B cell (primary cell): Measurements from ENCODE around the gene SKP1. TPM values are rescaled to one million over a fixed set of nuclear protein-coding genes. Genes with fewer than 3 reads are reported as not detected.
A peak's percentile ranks its signal among the peaks of the same experiment; 100 is the strongest.

ENCODE experiments used
- ATAC-seq: fragments of 200-7000 bp; cut with Tn5 transposase; one replicate; pipeline ENCODE4 v1.10.0; 2021; ENCODE audit warnings: low read depth, mild to moderate bottlenecking, moderate number of reproducible peaks, moderate library complexity
- CTCF ChIA-PET: fragments of 350-600 bp; sonication (Branson Sonifier 250); formaldehyde crosslinking; loops from one replicate; lab custom pipeline; 2021; ENCODE audit warnings: antibody characterized with exemption, inconsistent platforms; lab: Charles Lee
- POLR2A ChIA-PET: fragments of 350-600 bp; sonication (Branson Sonifier 250); formaldehyde crosslinking; loops from one replicate; lab custom pipeline; 2021; ENCODE audit warnings: antibody characterized with exemption; lab: Charles Lee
- DNase-seq: peaks from one replicate; pipeline ENCODE4 v3.0.0; 2013
- H2AFZ ChIP-seq: 2 replicates; pipeline ENCODE4 v1.6.1; 2012; ENCODE audit warnings: mild to moderate bottlenecking, low read depth, low read length; ENCODE audit not compliant: insufficient read depth, poor library complexity, severe bottlenecking
- H3K27ac ChIP-seq, 2 donors: 1 replicate in 1 of 2; 2 replicates in 1 of 2; pipeline ENCODE4 v1.5.1; 2012 to 2013; ENCODE audit warnings: low read length in 2 of 2, mild to moderate bottlenecking in 2 of 2, moderate library complexity in 1 of 2
- H3K27me3 ChIP-seq, 4 experiments: fragments of 200-600 bp in 1 of 4; sonication (generic) in 1 of 4; replicated peaks in 1 of 4; 1 replicate in 2 of 4; 2 replicates in 2 of 4; pipeline versions ENCODE4 v1.6.1 to v1.7.0; 2013 to 2016; ENCODE audit warnings: low read length in 3 of 4, mild to moderate bottlenecking in 2 of 4, mixed read lengths in 1 of 4, moderate library complexity in 1 of 4; ENCODE audit not compliant: insufficient read depth in 4 of 4, control insufficient read depth in 3 of 4; ENCODE audit errors: control extremely low read depth in 1 of 4
- H3K36me3 ChIP-seq, 2 experiments: replicated peaks in 1 of 2; 1 replicate in 1 of 2; 2 replicates in 1 of 2; pipeline versions ENCODE4 v1.6.1 to v1.7.1; 2013; ENCODE audit warnings: low read length in 1 of 2; ENCODE audit not compliant: insufficient read depth in 2 of 2, control insufficient read depth in 1 of 2; ENCODE audit errors: control extremely low read depth in 1 of 2, extremely low read depth in 1 of 2
- H3K4me1 ChIP-seq, 2 donors: fragments of 200-600 bp in 1 of 2; sonication (generic) in 1 of 2; 1 replicate in 1 of 2; 2 replicates in 1 of 2; pipeline versions ENCODE4 v1.5.1 to v1.6.1; 2013 to 2017; ENCODE audit warnings: low read length in 2 of 2; ENCODE audit not compliant: control insufficient read depth in 2 of 2, insufficient read depth in 2 of 2
- H3K4me2 ChIP-seq: replicated peaks from 2 replicates; pipeline ENCODE3; 2012; ENCODE audit warnings: mild to moderate bottlenecking, low read depth, low read length; ENCODE audit not compliant: poor library complexity, severe bottlenecking
- H3K4me3 ChIP-seq, 5 experiments: fragments of 200-600 bp in 1 of 5; sonication (generic) in 1 of 5; 1 replicate in 3 of 5; 2 replicates in 2 of 5; pipeline versions ENCODE4 v1.5.1 to v1.7.0; 2011 to 2016; ENCODE audit warnings: low read length in 4 of 5, mild to moderate bottlenecking in 4 of 5, low read depth in 2 of 5, control low read depth in 1 of 5, moderate library complexity in 1 of 5; ENCODE audit not compliant: insufficient read depth in 1 of 5; ENCODE audit errors: control extremely low read depth in 1 of 5, extremely low read depth in 1 of 5
- H3K79me2 ChIP-seq: fragments of 200-600 bp; sonication (generic); one replicate; pipeline ENCODE4 v1.6.0; 2016; ENCODE audit warnings: low read length; ENCODE audit not compliant: control insufficient read depth, insufficient read depth
- H3K9ac ChIP-seq: fragments of 200-600 bp; sonication (generic); 2 replicates; pipeline ENCODE4 v1.6.1; 2017; ENCODE audit warnings: mild to moderate bottlenecking, low read length, moderate library complexity
- H3K9me3 ChIP-seq, 3 donors: one replicate each; pipeline versions ENCODE4 v1.6.1 to v1.7.1; 2013; ENCODE audit warnings: low read length in 2 of 3; ENCODE audit not compliant: control insufficient read depth in 2 of 3, insufficient read depth in 1 of 3; ENCODE audit errors: control extremely low read depth in 1 of 3
- H4K20me1 ChIP-seq: 2 replicates; pipeline ENCODE4 v1.6.0; 2012; ENCODE audit warnings: mild to moderate bottlenecking, low read length; ENCODE audit not compliant: insufficient read depth, control insufficient read depth, poor library complexity, severe bottlenecking
- H3K27ac Mint-ChIP-seq: one replicate; pipeline ENCODE4 v1.8.0; 2021; ENCODE audit warnings: mixed read lengths
- H3K27me3 Mint-ChIP-seq: one replicate; pipeline ENCODE4 v1.8.0; 2021; ENCODE audit warnings: mixed read lengths
- H3K4me1 Mint-ChIP-seq: one replicate; pipeline ENCODE4 v1.8.0; 2021; ENCODE audit warnings: mixed read lengths
- H3K4me3 Mint-ChIP-seq: one replicate; pipeline ENCODE4 v1.8.0; 2021; ENCODE audit warnings: mixed read lengths
- H3K9me3 Mint-ChIP-seq: one replicate; pipeline ENCODE4 v1.8.0; 2022; ENCODE audit warnings: mixed read lengths; ENCODE audit not compliant: insufficient read depth
- EZH2 ChIP-seq: IDR thresholded peaks from 2 replicates; pipeline ENCODE4 v1.6.1; 2012; ENCODE audit warnings: borderline replicate concordance, low read depth, mild to moderate bottlenecking, moderate library complexity, low read length; ENCODE audit not compliant: insufficient read depth, poor library complexity, severe bottlenecking
- WGBS: methylation state at CpG from one replicate; pipeline ENCODE4 v1.1.5; 2013; ENCODE audit warnings: missing lambda C conversion rate; ENCODE audit not compliant: insufficient coverage; 5-methylcytosine and 5-hydroxymethylcytosine counted together
- intact Hi-C: fragments of 100-400 bp; cut with micrococcal nuclease; formaldehyde crosslinking; loops from one replicate; pipeline ENCODE4 v1.10.0; 2022
- polyA plus RNA-seq: library from polyadenylated mRNA; depleted of rRNA; stranded (reverse); fragments of >200 nt; gene quantifications from 2 replicates; pipeline ENCODE4 v1.2.3, GENCODE V29; 2012
- total RNA-seq, 2 donors: library from RNA; stranded (reverse); fragments of 120-200 nt in 1 of 2; gene quantifications; 1 replicate in 1 of 2; 2 replicates in 1 of 2; pipeline versions ENCODE4 v1.2.3 to v1.2.4, GENCODE V29; 2013 to 2022
- TF ChIP-seq, protein P1 (sequence below): fragments of 200-600 bp; IDR thresholded peaks from one replicate; pipeline ENCODE4 v1.8.0; 2022; ENCODE audit warnings: antibody characterized with exemption, mild to moderate bottlenecking

The SKP1 gene
- total and polyA plus RNA-seq, 2 donors (not counting 1 experiment from before 2014, with no cell fraction given): 108 to 186 TPM

DNA sequence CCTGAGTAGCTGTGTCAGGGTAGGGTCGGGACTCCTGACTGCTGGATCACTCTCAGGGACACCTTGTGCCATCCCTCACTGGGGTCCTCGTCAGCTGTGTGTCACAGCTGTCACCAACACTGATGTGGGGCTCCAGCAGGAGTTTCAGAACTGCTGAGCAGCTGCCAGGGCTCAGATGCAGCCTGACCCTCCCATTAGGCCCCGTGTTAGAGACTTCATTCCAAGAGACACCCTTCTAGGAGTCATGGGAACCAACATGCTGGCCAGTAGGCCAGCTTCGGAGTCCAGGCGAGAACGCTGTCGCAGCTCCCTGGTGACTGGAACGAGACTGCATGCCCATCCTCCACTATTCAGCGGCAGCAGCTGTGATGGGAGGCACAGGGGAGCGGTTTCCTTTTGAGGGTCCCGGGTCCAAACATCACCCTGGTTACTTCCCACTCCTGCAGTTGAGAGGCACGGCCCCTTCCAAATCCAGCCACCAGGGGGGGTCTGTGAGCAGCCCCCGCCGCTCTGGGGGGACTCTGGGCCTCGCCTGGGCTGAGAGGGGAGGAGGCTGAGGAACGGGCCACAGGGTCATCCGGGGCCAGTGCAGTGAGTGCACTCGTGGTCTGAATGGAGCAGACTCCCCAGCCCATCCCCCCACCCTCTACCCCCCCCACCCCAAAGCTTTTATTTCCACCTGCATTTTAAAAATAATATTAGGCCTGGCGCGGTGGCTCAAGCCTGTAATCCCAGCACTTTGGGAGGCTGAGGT lies 74.9 kb downstream of the SKP1 start:
- Histone ChIP-seq H3K36me3 (no peaks in the 10 kb centered on the region), H3K9me3 (no peaks in the 10 kb centered on the region), H3K4me2 (peak overlapping the region; percentile 57), H3K79me2 (no peaks in the 10 kb centered on the region), H3K4me1 (peaks cover 31 to 47% of the 10 kb centered on the region in 2 donors), H3K4me3 (no peak overlapping the region), H4K20me1 (no peaks in the 10 kb centered on the region), H2AFZ (peak overlapping the region; percentile 46), H3K27ac (peak overlapping the region; percentile 76 to 88), H3K9ac (peak overlapping the region; percentile 20), H3K27me3 (no peaks in the 10 kb centered on the region)
- WGBS: 42% methylated on average over 9 of the region's 20 CpGs
- peak; percentile 82 for DNase-seq
- no peaks in the 10 kb centered on the region for H3K27me3 Mint-ChIP-seq
- CTCF ChIA-PET: interaction anchor here (0.5 to 8.1 kb wide), 19 partner anchors 9 to 643 kb away, joined by 3 to 149 read pairs (median 5); partner anchors contain the start of gene TCF7
- H3K4me1 Mint-ChIP-seq: peaks cover 46% of the 10 kb centered on the region
- no peaks in the 10 kb centered on the region for H3K9me3 Mint-ChIP-seq
- H3K4me3 Mint-ChIP-seq: peak overlapping the region; percentile 34
- intact Hi-C loops: loop anchor here (1.0 kb wide), 1 partner anchor 43 kb away; no protein-coding TSS in a partner anchor
- TF ChIP-seq, protein P1, sequence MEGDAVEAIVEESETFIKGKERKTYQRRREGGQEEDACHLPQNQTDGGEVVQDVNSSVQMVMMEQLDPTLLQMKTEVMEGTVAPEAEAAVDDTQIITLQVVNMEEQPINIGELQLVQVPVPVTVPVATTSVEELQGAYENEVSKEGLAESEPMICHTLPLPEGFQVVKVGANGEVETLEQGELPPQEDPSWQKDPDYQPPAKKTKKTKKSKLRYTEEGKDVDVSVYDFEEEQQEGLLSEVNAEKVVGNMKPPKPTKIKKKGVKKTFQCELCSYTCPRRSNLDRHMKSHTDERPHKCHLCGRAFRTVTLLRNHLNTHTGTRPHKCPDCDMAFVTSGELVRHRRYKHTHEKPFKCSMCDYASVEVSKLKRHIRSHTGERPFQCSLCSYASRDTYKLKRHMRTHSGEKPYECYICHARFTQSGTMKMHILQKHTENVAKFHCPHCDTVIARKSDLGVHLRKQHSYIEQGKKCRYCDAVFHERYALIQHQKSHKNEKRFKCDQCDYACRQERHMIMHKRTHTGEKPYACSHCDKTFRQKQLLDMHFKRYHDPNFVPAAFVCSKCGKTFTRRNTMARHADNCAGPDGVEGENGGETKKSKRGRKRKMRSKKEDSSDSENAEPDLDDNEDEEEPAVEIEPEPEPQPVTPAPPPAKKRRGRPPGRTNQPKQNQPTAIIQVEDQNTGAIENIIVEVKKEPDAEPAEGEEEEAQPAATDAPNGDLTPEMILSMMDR: peak; percentile 86
- no peak for TF ChIP-seq EZH2
- peak; percentile 53 for ATAC-seq
- POLR2A ChIA-PET: interaction anchor here (0.6 to 2.3 kb wide), 4 partner anchors 39 to 1075 kb away, joined by 3 to 16 read pairs (median 5); no protein-coding TSS in a partner anchor
- peak overlapping the region; percentile 96 for H3K27ac Mint-ChIP-seq
